ENCODE data around the gene DHRS13.
A peak's percentile ranks its signal among the peaks of the same experiment; 100 is the strongest.

Gene DHRS13, protein sequence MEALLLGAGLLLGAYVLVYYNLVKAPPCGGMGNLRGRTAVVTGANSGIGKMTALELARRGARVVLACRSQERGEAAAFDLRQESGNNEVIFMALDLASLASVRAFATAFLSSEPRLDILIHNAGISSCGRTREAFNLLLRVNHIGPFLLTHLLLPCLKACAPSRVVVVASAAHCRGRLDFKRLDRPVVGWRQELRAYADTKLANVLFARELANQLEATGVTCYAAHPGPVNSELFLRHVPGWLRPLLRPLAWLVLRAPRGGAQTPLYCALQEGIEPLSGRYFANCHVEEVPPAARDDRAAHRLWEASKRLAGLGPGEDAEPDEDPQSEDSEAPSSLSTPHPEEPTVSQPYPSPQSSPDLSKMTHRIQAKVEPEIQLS
- 16.7 to 30.5 reads per million in 2 experiments for total RNA-seq

DNA sequence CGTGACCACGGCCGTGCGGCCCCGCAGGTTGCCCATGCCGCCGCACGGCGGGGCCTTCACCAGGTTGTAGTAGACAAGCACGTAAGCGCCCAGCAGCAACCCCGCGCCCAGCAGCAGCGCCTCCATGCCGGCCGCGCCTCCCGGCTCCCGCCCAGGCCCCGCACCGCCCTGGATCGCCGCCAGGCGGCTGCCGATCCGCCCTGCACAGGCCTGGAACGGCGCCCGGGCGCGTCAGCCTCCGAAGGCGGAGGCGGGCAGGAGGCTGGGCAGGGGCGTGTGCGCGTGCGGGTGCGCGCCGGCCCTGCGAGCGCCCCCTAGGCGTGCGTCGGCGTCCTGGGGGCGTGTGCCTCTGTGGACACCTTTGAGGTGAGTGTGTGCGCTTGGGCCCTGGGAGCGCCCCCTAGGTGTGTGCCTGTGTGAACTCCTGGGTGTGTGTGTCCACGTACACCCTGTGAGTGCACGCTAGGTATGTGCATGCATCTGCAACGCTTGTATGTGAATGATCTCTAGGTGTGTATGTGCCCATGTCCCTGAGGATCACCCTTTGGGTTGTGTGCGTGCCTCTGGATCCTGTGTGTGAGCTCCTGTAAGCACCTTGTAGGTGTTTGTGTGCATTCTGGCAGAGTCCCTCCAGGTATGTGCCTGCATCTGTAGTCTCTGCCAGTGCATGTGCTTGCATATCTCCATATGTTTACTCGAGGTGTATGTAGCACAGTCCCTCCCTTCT lies at the start of gene DHRS13:
DHRS13 (minus strand) TSS at position 261 of the 727 bp plus-strand sequence; CDS start at position 126, 135 bp downstream.
- peak; percentile 93 for DNase-seq (ENCODE audit: low read depth)

DNA sequence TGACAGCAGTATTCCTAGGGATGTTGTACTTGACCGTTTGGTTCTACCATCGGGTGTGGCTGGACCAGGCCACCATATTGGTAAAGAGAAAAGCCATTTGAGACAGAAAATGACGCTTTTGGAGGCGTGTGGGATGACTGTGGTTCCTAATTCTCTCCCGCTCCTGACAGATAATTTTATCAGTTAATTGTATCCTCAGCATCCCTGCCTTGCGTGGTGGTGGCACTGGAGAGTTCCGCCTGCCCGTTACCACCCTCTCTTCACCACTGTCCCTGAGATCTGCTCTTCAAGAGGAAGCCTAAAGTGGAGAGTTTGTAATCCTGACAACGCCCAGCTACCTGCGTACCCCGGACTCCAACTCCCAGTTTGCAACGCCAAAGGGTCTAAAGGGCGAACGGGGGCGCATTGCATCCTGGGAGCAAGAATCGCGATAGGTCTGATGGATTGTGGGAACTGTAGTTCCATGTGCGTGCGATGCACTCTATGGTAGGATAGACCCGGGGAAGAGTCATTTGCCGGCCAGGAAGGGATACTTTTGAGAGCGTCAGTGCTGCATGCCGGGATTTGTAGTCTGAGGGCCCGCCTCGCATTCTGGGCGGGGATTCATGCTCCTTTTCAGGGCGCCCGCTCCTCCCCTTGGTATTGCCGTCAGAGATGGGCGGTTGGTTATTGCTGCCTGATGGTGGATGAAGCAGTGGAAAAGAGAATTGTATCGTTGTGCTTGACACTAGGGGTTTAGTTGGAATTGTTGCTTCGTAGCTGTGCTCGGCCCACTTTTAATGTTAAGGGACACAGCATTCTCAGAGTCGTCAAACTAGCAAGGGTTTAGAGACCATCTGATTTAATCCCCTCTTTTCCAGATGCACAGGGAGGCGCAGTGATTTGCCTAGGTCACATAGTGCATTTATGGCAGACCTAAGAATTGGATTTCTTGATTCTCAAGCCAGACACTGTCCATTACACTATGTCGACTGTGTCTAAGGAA lies 49.4 kb upstream of the DHRS13 start:
- peak; percentile 95 for DNase-seq (ENCODE audit: low read depth)

DNA sequence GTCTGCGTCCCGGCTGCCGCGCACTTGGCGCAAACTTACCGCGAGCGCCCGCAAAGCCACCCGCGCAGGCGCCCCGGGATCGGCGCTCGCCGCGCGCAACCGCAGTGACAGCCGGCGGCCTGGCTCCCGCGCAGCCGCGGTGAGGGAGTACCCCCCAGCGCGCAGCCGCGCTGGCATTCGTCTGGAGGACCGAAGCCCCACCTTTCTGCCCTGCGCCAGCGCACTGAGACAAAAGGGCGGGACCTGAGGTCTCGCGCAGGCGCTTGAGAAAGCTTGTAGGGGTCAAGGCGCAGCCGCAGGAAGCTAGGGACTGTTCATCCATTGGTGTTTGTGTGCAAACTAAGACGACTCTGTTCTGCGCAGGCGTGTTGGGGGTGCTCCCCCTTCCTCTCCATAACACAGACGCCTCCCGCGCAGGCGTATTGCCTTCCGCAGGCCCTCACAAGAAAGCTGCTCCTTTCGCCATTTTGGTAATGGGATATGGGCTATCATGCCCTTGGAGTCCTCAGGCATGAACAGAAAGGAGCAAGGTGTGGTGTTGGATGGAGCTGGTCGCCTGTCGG lies 48.6 kb upstream of the DHRS13 start, which contains the start of gene PHF12:
PHF12 (minus strand) TSS at position 91 of the 563 bp plus-strand sequence. CDS start 558 bp downstream, outside the sequence.
- peak; percentile 100 for DNase-seq (ENCODE audit: low read depth)

DNA sequence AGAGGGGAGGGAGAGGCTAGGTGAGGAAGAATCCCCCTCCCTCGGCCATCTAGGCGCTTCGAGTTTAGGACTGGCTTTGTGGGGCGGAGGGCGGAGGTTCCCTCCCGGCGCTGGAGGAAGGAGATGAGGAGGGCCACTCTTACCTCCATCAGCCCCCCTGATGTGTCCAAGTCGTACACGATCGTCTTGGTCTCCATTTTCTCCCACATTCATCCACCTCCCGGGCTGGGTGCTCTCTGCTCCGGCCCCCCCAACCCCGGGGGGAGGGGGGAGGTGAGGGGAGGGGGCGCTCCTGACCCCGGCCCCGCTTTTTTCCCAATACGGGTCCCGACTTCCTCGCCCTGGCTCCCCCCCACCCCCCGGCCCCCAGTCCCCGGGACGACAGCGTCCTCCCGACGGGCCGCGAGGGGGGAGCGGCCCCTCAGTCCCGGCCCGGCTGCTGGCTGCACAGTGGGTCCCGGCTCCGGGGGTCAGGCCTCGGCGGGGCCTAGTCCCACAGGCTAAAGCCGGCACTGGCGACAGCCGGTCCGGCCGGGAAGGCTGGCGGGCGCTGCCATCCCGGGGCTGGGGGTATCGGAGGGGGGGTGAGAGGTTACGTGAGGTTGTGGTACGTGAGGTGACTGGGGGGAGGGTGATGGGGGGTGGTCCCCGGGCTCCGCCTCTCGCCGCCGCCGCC lies 48.0 kb upstream of the DHRS13 start:
- DNase-seq (ENCODE audit: low read depth) = no peak

DNA sequence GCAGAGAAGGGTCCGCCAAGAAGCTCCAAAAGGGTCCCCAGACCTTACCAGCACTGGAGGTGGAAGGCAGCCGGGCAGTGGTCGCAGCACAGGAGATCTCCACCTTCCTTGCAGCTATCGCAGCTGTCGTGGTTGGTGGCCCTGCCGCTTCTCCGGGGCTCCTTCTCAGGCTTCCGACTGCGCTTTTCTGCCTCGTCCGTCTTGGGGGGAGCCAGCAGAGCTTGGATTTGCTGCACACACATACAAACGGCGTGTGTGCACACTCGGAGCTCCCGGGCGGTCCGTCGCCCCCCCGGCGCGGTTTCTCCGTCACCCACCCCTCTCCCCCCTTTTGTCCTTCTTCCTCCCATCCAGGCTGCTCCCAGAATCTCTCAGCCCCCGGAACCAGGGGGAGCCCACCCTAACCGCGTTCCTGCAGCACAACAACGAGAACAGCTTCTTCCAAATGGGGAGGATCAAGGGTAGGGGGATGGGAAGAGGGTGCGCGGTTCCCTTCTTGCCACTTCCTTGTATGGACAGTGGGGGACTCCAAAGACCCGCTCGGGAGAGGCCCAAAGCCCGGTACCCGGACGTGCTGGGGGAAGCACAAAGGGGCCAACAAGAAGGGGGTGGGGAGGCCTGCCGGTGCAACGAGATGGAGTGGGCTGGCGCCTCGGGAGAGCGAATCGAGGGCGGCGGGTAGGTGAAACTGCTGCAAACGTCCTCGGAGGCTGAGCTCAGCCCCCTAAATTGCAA lies 47.3 kb upstream of the DHRS13 start:
- peak; percentile 41 for DNase-seq (ENCODE audit: low read depth)

DNA sequence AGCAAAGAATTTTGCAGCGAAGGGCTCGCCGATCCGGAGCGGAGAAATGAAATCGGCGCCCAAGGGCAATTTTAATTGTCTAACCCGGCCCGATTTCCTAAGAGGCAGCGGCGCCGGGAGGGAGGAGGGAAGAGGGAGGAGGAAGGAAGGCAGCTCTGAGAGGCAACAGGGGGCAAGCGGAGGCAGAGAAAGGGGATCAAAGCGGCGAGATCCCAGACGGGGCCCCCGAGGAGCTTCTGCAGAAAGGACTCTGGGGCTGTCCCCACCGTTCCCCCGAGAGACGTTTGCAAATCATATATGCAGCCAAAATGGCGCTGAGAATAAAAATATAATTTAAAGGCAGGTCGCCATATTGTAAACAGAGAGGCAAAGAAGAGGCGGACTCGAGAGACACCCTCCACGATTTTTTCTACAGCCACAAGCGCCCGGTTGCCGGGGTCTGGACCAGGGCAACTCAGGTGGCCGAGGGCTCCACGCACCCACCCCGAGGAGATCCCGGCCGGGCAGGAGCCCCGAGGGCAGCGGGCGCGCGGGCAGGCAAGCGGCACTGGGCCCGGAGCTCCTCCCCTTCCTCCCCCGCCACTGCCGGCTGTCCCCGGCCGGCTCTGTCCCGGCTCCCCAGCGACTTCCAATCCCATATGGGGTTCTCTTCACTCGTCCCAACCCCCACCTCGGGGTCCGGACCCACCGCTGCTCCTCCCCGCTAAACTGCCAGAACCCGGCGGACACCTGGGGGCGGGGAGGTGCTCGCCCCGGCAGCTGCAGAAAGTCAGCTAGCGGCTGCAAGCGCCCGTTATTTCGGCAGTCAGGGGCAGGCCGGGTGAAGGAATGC lies 46.5 kb upstream of the DHRS13 start:
- DNase-seq (ENCODE audit: low read depth) = peak; percentile 36

DNA sequence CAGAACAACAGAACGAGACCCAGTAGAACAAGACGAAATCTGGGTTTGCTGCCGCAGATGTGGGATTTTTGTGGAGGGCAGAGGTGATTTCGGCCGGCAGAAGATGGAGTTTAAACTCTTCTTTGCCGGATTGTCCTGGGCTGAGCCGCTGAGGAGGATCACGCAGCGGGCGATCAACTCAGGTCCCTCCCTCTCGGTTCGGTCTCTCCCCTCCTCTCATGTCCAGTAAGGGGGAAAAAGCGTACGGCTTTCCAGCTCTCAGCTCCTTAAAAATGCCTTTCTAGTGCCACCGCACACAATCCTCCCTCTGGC lies 46.0 kb upstream of the DHRS13 start:
- DNase-seq (ENCODE audit: low read depth) = no peak

DNA sequence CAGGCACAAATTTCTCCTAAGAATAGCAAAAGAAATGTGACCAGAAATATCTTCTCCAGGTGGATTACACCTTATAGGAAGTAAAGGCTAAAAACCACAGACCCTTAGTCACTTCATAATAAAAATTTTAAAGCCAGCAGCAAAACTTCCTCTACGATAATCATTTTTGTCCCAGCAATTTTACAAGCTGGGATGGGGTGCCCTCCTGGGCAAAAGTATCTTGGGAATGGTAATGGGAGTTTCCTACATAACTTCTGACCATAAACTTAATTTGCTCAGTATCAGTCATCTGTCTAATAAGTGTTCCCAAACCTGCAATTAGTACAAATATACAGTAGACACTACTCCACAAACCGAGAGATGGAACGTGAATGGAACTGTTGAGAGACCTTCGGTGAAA lies 45.5 kb upstream of the DHRS13 start:
- no peak for DNase-seq (ENCODE audit: low read depth)

DNA sequence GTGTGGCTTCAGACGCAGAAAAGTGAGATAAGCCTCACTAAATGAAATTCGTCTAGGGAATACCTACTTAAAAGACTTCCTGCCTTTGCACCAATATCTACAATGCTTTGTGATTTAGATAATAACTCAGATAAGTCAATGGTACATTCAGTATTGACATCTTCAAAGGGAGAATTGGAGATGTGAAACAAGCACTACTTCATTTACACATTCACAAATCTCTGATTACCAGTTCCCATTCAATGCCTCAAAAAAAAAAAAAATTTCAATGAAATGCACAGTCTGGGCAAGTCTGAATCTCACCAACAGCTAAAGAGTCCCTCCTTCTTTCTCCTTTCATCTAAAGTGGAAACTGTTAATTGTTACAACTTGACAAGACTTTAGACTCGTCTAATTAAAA lies 44.8 kb upstream of the DHRS13 start:
- DNase-seq (ENCODE audit: low read depth) = no peak

DNA sequence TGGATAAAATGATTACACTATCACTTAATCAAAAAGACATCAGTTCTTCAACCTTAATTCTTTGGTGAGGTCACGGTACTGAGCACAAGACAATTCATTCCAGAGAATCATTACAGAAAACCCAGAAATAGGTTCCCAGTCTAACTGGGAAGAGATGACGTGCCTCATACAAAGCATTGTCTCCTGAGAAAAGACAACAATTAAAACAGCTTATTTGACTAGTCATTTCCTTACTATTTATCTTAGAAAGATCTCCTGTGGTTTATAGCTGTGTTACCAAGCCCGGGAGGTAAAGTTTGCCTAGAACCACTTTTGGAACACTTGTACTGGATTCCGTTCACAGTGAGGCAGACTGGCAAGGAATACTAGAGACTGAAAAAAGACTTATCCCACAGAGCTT lies 43.4 kb upstream of the DHRS13 start:
- no peak for DNase-seq (ENCODE audit: low read depth)

DNA sequence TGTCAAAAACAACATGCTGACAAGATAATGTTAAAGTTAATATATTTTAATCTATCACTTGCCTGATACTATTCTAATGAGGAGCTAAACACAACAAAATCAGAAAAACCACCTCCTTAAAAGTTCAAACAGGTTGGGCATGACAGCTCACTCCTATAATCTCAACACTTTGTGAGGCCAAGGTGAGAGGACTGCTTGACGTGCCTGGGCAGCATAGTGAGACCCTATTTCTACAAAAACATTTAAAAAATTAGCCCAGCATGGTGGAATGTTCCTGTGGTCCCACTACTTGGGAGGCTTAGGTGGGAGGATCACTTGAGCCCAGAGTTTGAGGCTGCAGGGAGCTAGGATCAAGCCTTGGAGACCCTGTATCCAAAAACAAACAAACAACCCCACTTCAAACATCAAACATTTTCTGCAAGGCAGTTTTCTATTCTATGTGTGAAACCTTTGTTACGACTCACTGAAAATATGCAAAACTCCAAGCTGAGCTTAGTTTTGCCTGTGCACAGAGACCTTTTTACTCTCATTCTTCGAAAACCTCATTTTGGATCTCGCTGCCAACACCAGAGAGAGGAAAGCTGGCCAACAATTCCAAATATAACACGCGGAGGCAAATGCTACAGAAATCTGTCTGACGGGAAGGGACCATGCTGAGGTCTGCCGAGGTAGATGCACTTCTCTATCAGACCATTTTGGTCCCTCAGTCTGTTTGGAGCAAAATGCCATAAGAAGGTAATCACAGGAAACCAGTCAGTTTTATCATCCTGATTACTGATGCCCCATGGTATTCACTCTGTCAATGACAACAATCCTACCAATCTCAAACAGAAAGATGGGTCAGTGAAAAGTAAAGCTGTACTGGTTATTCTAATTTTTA lies 42.2 kb upstream of the DHRS13 start:
- DNase-seq (ENCODE audit: low read depth) = no peak

DNA sequence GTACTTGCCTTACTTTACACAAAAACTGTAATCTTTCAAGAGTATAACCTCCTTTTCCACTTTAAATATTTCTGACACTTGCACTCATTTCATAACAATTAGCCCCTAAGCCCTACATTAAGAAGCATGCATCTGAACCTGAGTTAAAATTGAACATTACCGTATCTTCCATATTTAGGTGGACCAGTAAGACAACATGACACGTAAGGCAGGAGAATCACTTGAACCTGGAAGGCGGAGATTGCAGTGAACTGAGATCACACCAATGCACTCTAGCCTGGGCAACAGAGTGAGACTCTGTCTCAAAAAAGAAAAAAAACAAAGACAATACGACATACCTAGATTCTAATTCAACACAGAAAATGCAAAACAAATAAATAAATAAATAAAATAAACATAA lies 41.5 kb upstream of the DHRS13 start:
- DNase-seq (ENCODE audit: low read depth) = no peak

DNA sequence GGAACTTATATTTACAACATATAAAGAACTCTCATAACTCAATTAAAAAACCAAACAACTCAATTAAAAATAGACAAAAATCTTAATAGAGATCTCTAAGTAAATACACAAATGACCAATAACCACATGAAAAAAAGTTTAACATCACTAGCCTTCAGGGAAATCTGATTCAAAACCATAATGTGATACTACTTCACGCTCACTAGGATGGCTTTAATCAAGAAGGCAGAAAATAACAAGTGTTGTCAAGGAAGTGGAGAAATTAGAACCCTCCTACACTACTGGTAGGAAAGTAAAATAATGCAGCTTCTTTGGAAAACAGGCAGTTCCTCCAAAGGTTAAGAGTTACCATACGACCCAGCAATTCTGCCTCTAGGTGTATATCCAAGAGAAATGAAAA lies 40.0 kb upstream of the DHRS13 start:
- DNase-seq (ENCODE audit: low read depth) = no peak

DNA sequence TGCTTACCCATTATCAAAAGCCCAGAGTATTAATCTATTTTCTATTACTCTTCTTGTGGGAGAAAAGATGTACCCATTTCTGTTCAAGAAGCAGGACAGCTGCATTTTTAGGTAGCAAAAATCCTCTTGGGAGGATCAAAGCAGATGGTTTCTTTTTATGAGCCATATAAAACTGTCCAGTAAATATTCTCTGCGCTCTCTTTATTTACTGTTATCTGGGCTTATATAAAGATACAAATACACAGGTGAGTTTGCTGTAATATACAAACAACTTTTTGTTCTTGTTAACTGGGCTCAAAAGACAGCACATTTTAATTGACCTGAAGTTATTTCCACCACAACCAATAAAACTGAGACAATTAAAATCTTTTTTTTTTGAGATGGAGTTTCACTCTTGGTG lies 38.4 kb upstream of the DHRS13 start:
- DNase-seq (ENCODE audit: low read depth) = no peak

DNA sequence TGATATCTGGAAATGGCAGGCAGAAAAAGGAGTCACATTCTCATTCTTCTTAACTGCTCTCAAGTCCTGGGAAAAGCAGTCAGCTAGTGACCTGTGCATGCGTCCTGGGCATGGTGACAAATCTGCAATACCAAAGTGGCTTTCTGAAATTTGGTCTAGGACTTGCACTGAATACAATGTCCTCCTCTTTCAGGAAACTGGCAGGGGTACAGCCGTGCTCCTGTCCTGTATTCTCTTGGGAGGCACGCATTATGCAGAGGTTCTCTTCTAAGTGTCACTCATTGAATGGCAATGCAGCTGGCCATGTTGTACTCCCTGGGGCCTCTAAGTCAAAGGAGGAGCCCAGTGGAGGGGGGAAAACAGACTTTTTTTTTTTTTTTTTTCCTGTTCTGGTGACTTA lies 37.8 kb upstream of the DHRS13 start:
- no peak for DNase-seq (ENCODE audit: low read depth)

DNA sequence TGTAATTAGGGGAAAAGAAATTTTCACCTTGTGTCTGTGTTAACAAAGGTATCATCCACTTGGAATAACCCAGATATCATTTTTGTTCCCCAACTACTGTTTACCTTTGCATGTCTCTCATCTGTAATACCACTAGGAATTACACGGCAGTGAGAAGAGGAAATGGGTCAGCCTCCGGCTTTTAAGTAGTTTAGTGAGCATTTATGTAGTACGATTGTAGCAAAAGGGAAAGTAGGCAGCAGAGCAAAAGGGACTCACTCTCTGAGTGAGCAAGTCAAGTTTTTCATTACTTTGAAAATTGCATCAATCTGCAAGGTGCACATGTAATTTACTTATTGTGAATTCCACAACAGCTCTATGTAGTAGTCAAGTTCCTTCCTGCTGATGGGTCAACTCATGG lies 37.3 kb upstream of the DHRS13 start:
- DNase-seq (ENCODE audit: low read depth) = no peak

DNA sequence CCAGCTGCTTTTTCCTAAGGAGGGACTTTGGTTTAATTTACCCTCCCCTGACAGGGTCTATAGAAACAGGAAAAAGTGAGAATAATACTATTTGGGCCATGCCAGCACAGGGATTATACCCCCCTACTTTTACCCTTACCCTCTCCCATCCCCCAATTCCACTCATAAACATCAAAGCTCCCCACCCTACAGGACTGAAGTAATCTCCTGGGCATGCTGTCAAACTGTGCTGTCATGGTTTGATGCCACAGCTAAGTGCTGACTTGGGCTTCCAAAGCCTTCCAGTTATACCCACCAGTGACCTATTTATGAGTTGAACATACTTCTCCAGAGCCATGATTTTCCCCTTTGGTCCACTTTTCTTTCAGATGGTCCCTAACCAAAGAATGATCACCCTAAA lies 35.7 kb upstream of the DHRS13 start:
- no peak for DNase-seq (ENCODE audit: low read depth)

DNA sequence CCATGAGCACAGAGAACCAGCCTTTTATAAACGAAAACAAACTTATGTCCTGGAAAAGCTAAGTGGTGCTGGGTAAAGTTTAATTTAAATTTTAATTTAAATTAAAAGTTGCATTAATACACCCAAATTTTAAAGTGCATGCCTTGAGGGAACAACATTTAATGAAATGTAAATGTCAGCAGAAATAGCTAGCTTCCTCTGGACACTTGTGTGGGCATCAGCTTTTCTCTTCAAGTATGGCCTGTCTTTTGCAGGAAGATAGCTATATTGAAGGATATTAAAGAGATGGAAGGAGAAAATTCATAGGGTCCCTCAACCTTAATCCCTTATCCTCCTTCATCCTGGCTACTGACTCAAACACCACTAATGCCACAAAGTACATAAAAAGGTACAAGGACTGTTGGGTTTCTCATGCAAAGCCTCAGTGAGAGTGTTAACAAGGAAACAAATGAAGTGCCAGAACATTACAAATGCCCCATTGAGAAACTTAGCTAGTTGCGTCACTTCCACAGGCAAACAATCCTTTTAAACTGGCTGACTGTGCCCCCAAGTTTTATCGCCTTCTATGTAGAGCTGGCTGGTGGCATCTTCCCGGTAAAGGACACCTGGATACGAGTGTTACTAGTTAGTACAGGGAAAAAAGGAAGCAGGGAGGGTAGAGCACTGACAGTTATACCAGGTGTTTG lies 34.3 kb upstream of the DHRS13 start:
- DNase-seq (ENCODE audit: low read depth) = no peak
